Upper lobe of right lung (tissue), 1 donor: Measurements from ENCODE around the gene ADARB1. TPM values are rescaled to one million over a fixed set of nuclear protein-coding genes. Genes with fewer than 3 reads are reported as not detected.

Source experiments
- ATAC-seq: fragments of 200-7000 bp; cut with Tn5 transposase; one replicate; pipeline ENCODE4 v1.9.1; 2020; ENCODE audit warnings: mild to moderate bottlenecking, moderate library complexity
- DNase-seq: peaks from one replicate; pipeline ENCODE4 v3.0.0-alpha.2; 2020
- H3K27ac ChIP-seq: fragments of 200-600 bp; one replicate; pipeline ENCODE4 v1.8.0; 2022
- H3K27me3 ChIP-seq: fragments of 200-600 bp; one replicate; pipeline ENCODE4 v1.8.0; 2022; ENCODE audit warnings: mild to moderate bottlenecking
- H3K36me3 ChIP-seq: fragments of 200-600 bp; one replicate; pipeline ENCODE4 v1.8.0; 2022
- H3K4me1 ChIP-seq: fragments of 200-600 bp; one replicate; pipeline ENCODE4 v1.8.0; 2022
- H3K4me3 ChIP-seq: fragments of 200-600 bp; one replicate; pipeline ENCODE4 v1.8.0; 2022; ENCODE audit warnings: mild to moderate bottlenecking
- H3K9me3 ChIP-seq: fragments of 200-600 bp; one replicate; pipeline ENCODE4 v1.8.0; 2022
- intact Hi-C: fragments of 100-400 bp; cut with DNase I; formaldehyde crosslinking; loops from one replicate; pipeline ENCODE4 v1.11.0; 2022
- total RNA-seq: library from RNA; stranded (reverse); fragmentation: NEBNext Ultra II Directional; extraction: Animal tissue kit (Norgen Biotek cat#: 25700); gene quantifications from one replicate; pipeline ENCODE4 v1.2.1, GENCODE V29; 2021
- TF ChIP-seq, protein P1 (sequence below): fragments of 200-600 bp; IDR thresholded peaks from one replicate; pipeline ENCODE4 v1.8.0; 2022; ENCODE audit warnings: antibody characterized with exemption
- donor health status: DM: no; HTN: yes; CAD: no; lungs with severe emphysema.

Gene ADARB1
- total RNA-seq, 1 donor from 2014 or later, result 73.6 TPM

DNA sequence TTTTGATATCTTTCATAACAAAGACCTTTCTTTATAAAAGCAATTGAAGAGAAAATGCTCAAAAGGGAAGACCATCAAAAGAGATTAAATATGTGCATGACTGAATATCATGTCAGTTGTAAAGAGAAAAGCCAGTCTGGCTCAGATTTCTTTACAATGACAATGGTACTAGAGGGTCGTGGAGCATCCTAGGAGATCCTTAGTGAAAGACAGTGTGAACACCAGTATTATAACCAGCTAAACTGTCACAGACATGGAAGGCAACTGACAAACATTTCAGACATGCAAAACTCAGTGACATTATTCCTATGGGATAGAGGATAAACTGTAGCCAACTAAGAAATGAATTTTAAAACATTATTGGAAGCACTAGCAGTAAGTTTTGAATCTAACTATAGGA, 27.1 kb upstream of the ADARB1 start:
- TF ChIP-seq, protein P1, sequence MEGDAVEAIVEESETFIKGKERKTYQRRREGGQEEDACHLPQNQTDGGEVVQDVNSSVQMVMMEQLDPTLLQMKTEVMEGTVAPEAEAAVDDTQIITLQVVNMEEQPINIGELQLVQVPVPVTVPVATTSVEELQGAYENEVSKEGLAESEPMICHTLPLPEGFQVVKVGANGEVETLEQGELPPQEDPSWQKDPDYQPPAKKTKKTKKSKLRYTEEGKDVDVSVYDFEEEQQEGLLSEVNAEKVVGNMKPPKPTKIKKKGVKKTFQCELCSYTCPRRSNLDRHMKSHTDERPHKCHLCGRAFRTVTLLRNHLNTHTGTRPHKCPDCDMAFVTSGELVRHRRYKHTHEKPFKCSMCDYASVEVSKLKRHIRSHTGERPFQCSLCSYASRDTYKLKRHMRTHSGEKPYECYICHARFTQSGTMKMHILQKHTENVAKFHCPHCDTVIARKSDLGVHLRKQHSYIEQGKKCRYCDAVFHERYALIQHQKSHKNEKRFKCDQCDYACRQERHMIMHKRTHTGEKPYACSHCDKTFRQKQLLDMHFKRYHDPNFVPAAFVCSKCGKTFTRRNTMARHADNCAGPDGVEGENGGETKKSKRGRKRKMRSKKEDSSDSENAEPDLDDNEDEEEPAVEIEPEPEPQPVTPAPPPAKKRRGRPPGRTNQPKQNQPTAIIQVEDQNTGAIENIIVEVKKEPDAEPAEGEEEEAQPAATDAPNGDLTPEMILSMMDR, result no peak
- ATAC-seq (no peak), DNase-seq (no peak)
- intact Hi-C loops, result no loop called here
- Histone ChIP-seq H3K27ac (peak overlapping the region; percentile 58), H3K4me3 (no peak overlapping the region), H3K4me1 (peaks cover 4% of the 10 kb centered on the region), H3K9me3 (peaks cover 6% of the 10 kb centered on the region), H3K27me3 (peaks cover 6% of the 10 kb centered on the region), H3K36me3 (no peaks in the 10 kb centered on the region)

DNA sequence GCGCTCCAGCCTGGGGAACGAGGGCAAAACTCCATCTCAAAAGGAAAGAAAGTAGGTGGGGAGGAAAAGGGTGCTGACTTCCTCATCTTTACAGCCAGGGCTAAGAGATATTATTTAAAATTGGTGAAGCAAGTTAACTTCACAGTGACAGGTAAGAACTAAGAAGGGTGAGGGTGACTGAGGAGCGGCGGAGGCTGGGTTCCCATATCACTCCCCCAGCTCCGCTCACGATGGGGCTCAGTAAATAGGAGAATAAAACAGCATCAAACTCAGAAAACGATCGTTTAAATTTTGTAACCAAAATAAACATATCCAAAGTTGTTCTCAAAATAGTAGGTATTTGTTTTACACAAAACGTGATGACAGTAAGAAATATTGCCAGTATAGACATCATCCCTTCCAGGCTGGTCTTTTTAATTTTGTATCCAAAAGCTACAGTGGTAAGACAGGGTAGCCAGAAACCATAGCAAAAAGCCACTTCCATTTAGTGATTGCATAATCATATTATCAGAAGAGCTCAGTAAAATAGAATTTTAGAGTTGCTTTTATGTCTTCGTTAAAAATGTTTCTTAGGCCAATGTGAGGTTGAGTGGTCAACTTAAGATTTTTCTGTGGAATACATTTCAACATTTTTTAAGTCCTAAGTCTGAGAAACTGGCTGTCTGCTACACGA, 26.2 kb upstream of the ADARB1 start:
- ATAC-seq (no peak), DNase-seq (no peak)
- H3K4me3 ChIP-seq, result no peak overlapping the region
- H3K4me1 ChIP-seq, result peaks cover 4% of the 10 kb centered on the region
- H3K36me3 ChIP-seq, result no peaks in the 10 kb centered on the region
- intact Hi-C loops, result no loop called here
- peak overlapping the region; percentile 58 for H3K27ac ChIP-seq
- TF ChIP-seq, protein P1, result no peak
- peaks cover 6% of the 10 kb centered on the region for H3K27me3 ChIP-seq
- H3K9me3 ChIP-seq, result peaks cover 6% of the 10 kb centered on the region

DNA sequence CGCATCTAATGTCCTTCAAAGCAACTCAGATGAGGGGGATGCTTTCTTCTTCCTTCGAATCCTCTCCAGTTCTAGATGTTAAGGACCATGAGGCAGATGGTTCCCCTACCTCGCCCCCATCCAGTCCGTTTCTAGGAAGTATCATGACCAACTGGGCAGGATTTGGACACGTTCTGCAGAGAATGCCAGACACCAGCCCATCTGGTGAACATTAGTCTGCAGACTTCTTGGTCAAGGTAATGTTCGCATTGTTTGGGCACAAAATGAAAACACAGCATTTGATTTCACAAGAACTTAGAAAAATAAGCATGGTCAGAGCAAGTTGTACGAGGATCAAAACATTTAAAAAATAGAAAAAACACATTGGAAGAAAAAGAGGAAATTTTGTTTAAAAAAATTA, 25.4 kb upstream of the ADARB1 start:
- Histone ChIP-seq H3K27me3 (peaks cover 6% of the 10 kb centered on the region), H3K4me1 (peaks cover 4% of the 10 kb centered on the region), H3K9me3 (peaks cover 6% of the 10 kb centered on the region), H3K4me3 (no peak overlapping the region), H3K36me3 (no peaks in the 10 kb centered on the region), H3K27ac (peak overlapping the region; percentile 80)
- TF ChIP-seq, protein P1, result no peak
- intact Hi-C loops, result no loop called here
- ATAC-seq (no peak), DNase-seq (no peak)

DNA sequence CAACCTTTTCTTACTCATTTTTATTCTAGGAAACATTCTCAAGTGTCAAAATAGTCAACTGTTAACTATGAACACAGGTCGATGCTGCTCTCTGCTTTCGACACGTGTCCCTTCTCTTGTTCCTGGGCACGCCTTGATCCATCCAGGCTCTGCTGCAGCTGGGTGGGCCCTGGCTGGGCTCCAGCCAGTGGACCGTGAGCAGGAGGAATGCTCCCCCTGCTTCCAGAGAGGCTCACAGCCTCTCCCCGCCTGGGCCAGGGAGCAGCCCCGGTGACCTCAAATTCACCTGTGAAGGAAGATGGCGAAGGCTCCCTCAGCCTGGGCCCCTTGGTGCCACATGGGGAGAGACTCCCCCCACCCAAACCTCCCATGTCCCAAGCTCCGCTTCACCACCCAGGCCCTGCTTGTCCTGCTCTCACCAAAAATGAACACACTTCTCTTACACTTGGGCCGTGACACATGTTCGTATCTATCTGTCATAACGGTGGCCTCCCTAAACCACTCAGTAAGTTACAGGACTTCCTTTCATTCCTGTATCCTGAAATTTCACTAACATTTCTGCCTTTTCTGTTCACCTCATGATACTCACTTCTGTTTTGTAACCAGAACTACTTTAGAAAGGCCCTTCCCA, 24.6 kb upstream of the ADARB1 start:
- peaks cover 4% of the 10 kb centered on the region for H3K4me1 ChIP-seq
- peaks cover 6% of the 10 kb centered on the region for H3K27me3 ChIP-seq
- peak overlapping the region; percentile 80 for H3K27ac ChIP-seq
- no peak for DNase-seq
- TF ChIP-seq, protein P1, result no peak
- no peak overlapping the region for H3K4me3 ChIP-seq
- intact Hi-C loops, result no loop called here
- no peaks in the 10 kb centered on the region for H3K36me3 ChIP-seq
- no peak for ATAC-seq
- H3K9me3 ChIP-seq, result peaks cover 6% of the 10 kb centered on the region

DNA sequence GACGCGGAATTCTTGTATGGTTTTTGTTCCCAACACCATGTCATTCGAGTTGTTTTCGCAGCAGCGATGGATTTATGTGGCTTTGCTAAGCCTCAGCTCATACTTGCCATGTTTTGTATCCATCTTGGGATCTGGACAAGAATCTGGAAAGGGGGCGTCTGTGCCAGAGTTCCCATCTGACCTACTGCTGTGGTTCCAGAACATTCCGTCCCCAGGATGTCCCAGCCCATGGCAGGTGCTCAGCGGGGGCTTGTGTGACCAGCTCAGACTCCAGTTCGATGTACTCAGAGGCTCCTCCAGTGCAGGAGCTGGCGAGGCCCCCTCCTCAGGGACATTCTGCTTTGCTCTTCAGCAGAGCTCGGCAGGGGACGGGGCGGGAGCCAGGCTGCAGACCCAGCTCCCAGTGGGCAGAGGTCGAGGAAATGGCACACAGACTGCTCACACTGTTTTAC, 24.0 kb upstream of the ADARB1 start:
- ATAC-seq, result peak; percentile 58
- DNase-seq, result no peak
- peak overlapping the region; percentile 80 for H3K27ac ChIP-seq

More for the DNA sequence above, 24.0 kb upstream of the ADARB1 start:
- Histone ChIP-seq H3K9me3 (peaks cover 6% of the 10 kb centered on the region), H3K36me3 (no peaks in the 10 kb centered on the region), H3K4me3 (no peak overlapping the region), H3K27me3 (peaks cover 6% of the 10 kb centered on the region), H3K4me1 (peaks cover 4% of the 10 kb centered on the region)
- TF ChIP-seq, protein P1, result no peak
- intact Hi-C loops, result no loop called here
